Measurements from ENCODE around the gene STEAP2.

The STEAP2 gene

GRCh38 chr7:90222811-90223725 is 11.5 kb downstream of the STEAP2 start:
- Histone ChIP-seq H3K4me3 (ENCODE audit: low read depth, low read length) (no peak overlapping the region), H3K9ac (no peak overlapping the region), H3K27me3 (ENCODE audit: control insufficient read depth, insufficient read depth, low read length) (no peaks in the 10 kb centered on the region), H3K4me1 (peaks cover 7% of the 10 kb centered on the region), H2AFZ (peak overlapping the region; percentile 38), H3K27ac (peak overlapping the region; percentile 34), H3K9me3 (ENCODE audit: control insufficient read depth, low read length) (no peaks in the 10 kb centered on the region), H3K4me2 (ENCODE audit: low read length) (no peak overlapping the region), H3K36me3 (ENCODE audit: control insufficient read depth, insufficient read depth, low read length) (no peaks in the 10 kb centered on the region), H3K79me2 (peaks cover 2% of the 10 kb centered on the region)
- no peak for TF ChIP-seq CTCF (IDR thresholded peaks at IDR 0.05)

GRCh38 chr7:90224195-90224594 is 12.7 kb downstream of the STEAP2 start:
- H3K9ac ChIP-seq = no peak overlapping the region
- H3K4me2 ChIP-seq (ENCODE audit: low read length) = no peak overlapping the region
- H3K4me1 ChIP-seq = peaks cover 7% of the 10 kb centered on the region
- no peaks in the 10 kb centered on the region for H3K36me3 ChIP-seq (ENCODE audit: control insufficient read depth, insufficient read depth, low read length)
- no peak overlapping the region for H3K4me3 ChIP-seq (ENCODE audit: low read depth, low read length)
- H2AFZ ChIP-seq = no peak overlapping the region
- no peak overlapping the region for H3K27ac ChIP-seq
- no peaks in the 10 kb centered on the region for H3K79me2 ChIP-seq
- H3K27me3 ChIP-seq (ENCODE audit: control insufficient read depth, insufficient read depth, low read length) = no peaks in the 10 kb centered on the region
- H3K9me3 ChIP-seq (ENCODE audit: control insufficient read depth, low read length) = no peaks in the 10 kb centered on the region
- TF ChIP-seq CTCF (IDR thresholded peaks at IDR 0.05) = no peak

GRCh38 chr7:90225181-90225580 is 13.6 kb downstream of the STEAP2 start:
- Histone ChIP-seq H2AFZ (no peak overlapping the region), H3K9ac (no peak overlapping the region), H3K79me2 (no peaks in the 10 kb centered on the region)

GRCh38 chr7:90225601-90226000 is 14.1 kb downstream of the STEAP2 start:
- no peaks in the 10 kb centered on the region for H3K79me2 ChIP-seq
- H3K4me2 ChIP-seq (ENCODE audit: low read length) = no peak overlapping the region
- no peaks in the 10 kb centered on the region for H3K27me3 ChIP-seq (ENCODE audit: control insufficient read depth, insufficient read depth, low read length)
- H3K4me1 ChIP-seq = peaks cover 7% of the 10 kb centered on the region
- no peak for TF ChIP-seq CTCF (IDR thresholded peaks at IDR 0.05)
- no peaks in the 10 kb centered on the region for H3K36me3 ChIP-seq (ENCODE audit: control insufficient read depth, insufficient read depth, low read length)
- no peak overlapping the region for H3K9ac ChIP-seq
- no peaks in the 10 kb centered on the region for H3K9me3 ChIP-seq (ENCODE audit: control insufficient read depth, low read length)
- no peak overlapping the region for H3K27ac ChIP-seq
- H3K4me3 ChIP-seq (ENCODE audit: low read depth, low read length) = no peak overlapping the region
- H2AFZ ChIP-seq = no peak overlapping the region

More at GRCh38 chr7:90225181-90225580, 13.6 kb downstream of the STEAP2 start:
- Histone ChIP-seq H3K9me3 (ENCODE audit: control insufficient read depth, low read length) (no peaks in the 10 kb centered on the region), H3K36me3 (ENCODE audit: control insufficient read depth, insufficient read depth, low read length) (no peaks in the 10 kb centered on the region), H3K27ac (no peak overlapping the region), H3K27me3 (ENCODE audit: control insufficient read depth, insufficient read depth, low read length) (no peaks in the 10 kb centered on the region), H3K4me2 (ENCODE audit: low read length) (no peak overlapping the region), H3K4me1 (peaks cover 7% of the 10 kb centered on the region), H3K4me3 (ENCODE audit: low read depth, low read length) (no peak overlapping the region)
- TF ChIP-seq CTCF (IDR thresholded peaks at IDR 0.05) = no peak

GRCh38 chr7:90227259-90227658 is 15.7 kb downstream of the STEAP2 start:
- Histone ChIP-seq H3K9me3 (ENCODE audit: control insufficient read depth, low read length) (no peaks in the 10 kb centered on the region), H3K79me2 (no peaks in the 10 kb centered on the region), H3K36me3 (ENCODE audit: control insufficient read depth, insufficient read depth, low read length) (no peaks in the 10 kb centered on the region), H3K4me1 (peaks cover 7% of the 10 kb centered on the region), H3K27me3 (ENCODE audit: control insufficient read depth, insufficient read depth, low read length) (no peaks in the 10 kb centered on the region), H2AFZ (no peak overlapping the region), H3K4me3 (ENCODE audit: low read depth, low read length) (no peak overlapping the region), H3K4me2 (ENCODE audit: low read length) (no peak overlapping the region), H3K9ac (no peak overlapping the region), H3K27ac (no peak overlapping the region)
- no peak for TF ChIP-seq CTCF (IDR thresholded peaks at IDR 0.05)
